C4-2B (cell line): ENCODE data around the gene SETBP1.

Source experiments
- H3K27ac ChIP-seq: fragments of 450-650 bp; 2 replicates; pipeline ENCODE4 v1.5.1; 2017
- ZFX ChIP-seq: fragments of 450-650 bp; IDR thresholded peaks from 2 replicates; pipeline ENCODE4 v1.6.1; 2017
- TF ChIP-seq, protein P1 (sequence below): fragments of 450-650 bp; conservative IDR thresholded peaks from 2 replicates; pipeline ENCODE4 v1.5.1; 2017; ENCODE audit warnings: mild to moderate bottlenecking

The SETBP1 gene

DNA sequence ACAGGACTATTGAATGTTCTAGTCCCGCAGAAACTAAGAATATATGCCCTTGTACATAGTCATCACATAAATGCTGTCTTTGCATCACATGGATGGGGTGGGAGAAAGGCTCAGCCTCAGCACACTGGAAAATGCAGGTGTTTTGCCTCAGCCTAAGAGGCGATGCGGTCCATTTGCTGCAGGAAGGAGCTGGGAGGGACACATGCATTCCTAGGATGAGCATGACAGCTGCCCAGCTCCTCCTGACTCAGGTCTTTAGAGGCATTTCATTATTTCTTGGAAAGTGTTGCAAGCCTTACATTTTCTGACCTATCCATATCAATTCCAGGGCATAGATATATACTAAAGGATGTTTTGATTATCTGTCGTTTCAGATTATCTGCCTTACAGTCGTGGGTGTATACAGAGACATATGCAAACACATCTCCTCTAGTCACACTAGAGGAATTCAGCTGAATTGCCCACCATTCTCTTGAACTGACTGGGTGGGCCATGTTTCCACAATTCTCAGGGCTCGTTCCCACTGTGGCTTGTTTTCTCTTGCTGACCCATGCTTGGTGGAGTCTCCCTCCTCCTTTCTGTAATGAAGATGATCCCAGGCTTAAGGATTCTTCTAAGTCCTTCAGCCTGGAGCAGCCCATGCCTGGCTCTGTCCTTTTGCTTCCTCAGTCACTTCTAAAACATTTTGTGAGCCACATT lies 156.9 kb downstream of the SETBP1 start:
- TF ChIP-seq ZFX, result no peak
- TF ChIP-seq, protein P1, sequence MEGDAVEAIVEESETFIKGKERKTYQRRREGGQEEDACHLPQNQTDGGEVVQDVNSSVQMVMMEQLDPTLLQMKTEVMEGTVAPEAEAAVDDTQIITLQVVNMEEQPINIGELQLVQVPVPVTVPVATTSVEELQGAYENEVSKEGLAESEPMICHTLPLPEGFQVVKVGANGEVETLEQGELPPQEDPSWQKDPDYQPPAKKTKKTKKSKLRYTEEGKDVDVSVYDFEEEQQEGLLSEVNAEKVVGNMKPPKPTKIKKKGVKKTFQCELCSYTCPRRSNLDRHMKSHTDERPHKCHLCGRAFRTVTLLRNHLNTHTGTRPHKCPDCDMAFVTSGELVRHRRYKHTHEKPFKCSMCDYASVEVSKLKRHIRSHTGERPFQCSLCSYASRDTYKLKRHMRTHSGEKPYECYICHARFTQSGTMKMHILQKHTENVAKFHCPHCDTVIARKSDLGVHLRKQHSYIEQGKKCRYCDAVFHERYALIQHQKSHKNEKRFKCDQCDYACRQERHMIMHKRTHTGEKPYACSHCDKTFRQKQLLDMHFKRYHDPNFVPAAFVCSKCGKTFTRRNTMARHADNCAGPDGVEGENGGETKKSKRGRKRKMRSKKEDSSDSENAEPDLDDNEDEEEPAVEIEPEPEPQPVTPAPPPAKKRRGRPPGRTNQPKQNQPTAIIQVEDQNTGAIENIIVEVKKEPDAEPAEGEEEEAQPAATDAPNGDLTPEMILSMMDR, result no peak
- no peak overlapping the region for H3K27ac ChIP-seq

DNA sequence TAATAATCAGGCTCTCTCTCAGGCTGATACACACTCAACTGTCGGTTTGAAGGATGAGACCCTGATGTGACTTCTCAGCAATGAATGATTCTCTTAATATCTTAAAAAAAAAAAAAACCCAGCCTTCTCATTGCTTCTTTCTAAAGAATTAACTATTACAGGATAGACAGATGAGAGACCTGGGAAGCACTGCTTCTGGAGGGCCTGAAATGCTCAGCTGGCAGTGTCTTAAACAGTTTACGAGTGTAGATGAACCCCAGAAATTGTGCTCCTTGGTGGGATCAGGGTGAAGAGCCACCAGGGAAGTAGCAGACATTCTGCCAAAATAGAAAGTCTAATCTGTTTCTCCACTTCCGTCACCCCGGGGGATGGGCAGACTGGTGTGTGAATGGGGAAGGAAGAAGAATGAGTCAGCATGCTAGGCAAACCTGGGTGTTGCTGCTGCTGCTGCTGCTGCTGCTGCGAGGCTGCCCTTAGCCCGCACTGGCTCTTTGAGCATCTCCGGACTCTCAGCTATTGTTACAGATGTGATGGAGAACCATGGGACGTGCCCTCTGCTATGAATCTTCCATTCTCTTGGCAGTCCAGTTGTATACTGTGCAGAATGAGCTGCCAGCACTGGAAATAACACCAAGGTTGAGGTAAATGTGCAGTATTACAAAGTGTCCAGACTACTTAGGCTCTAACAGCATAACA lies 158.4 kb downstream of the SETBP1 start:
- peak overlapping the region; percentile 52 for H3K27ac ChIP-seq
- TF ChIP-seq, protein P1, result no peak
- no peak for TF ChIP-seq ZFX

DNA sequence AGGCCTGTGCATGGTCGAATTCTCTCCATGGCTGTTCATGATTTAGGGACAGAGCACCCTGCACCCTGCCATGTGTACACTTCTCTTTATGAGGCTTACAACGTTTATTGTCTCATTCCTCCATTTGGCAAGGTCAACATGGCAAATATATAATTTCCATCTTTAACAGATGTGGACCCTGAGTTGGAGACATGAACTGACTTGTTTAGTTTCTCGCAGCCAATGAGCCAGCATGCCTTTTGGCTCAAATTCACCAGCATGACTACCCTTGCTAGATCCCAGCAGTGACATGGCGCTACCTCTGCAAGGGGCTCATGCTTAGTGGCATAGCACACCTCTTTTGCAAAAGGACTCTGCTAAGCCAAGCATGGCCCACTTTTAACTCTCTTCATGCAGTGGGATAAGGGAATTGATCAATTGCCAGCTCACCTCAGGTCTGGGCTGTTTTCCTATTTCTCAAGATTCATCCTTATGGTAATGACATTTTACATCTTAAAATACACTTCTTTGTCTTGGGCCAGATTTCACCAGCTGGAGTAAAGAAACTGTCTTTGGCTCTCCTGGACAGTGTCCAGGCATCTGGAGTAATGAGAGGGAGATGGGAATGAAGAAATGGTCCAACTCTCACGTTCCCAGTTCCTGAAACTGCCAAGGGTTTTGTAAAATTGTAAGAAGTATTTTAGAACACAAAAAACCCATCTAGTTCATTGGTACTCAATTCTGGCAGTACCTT lies 159.5 kb downstream of the SETBP1 start:
- peak overlapping the region; percentile 52 for H3K27ac ChIP-seq
- no peak for TF ChIP-seq ZFX
- TF ChIP-seq, protein P1, result no peak

DNA sequence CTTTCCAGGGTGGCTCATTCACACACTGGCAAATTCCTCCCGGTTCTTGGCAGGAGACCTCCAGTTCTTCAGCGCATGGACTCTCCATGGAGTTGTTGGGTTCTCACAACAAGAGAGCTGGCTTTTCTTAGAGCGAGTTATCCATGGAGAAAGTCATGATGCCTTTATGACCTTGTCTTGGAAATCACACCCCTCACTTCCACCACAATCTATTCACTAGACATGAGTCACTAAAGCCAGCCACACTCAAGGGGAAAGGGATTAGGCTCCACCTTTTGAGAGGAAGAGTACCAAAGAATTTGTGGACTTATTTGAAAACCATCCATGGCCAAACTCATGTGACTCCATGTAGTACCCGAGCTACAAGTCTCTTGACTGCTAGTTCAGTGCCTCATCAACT lies 160.5 kb downstream of the SETBP1 start:
- TF ChIP-seq, protein P1, result no peak
- TF ChIP-seq ZFX, result no peak
- no peak overlapping the region for H3K27ac ChIP-seq

DNA sequence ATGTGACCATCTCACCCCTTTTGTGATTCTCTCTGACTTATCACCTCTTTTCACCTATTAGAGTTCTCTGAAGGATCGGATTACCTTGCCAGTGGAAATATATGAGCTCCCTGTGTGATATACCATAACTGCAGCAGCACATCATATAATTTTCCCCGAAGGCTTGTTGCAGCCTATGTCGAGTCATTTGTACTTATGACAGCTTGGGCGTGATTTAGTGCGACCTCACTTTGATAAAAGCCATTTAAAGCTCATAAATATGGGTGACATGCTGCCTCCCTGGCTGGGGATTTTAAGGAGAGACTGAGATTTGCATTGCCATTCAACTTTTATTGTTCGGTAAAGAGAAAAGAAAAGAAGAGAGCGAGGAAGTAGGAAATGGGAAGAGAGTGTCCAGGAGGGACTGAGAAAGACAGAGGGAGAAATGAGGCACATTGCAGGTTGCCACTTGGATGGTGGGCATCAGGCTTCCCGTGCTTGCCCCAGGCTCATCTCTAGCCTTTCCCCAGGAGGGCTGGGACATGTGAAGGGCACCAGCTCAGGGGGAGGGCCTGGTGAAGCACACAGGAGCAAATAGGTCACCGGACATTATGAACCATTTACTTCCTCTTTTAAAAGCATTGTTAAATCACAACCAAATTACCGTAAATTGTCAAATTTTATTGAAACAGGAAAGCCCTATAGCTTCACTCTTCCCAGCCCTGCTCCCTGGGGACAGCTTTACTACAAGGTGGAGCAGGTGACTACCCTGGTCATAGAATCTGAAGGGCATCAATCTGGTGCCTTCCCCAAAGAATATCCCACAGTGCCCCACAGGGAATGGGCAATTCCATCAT lies 161.3 kb downstream of the SETBP1 start:
- TF ChIP-seq, protein P1, result no peak
- no peak for TF ChIP-seq ZFX
- no peak overlapping the region for H3K27ac ChIP-seq

DNA sequence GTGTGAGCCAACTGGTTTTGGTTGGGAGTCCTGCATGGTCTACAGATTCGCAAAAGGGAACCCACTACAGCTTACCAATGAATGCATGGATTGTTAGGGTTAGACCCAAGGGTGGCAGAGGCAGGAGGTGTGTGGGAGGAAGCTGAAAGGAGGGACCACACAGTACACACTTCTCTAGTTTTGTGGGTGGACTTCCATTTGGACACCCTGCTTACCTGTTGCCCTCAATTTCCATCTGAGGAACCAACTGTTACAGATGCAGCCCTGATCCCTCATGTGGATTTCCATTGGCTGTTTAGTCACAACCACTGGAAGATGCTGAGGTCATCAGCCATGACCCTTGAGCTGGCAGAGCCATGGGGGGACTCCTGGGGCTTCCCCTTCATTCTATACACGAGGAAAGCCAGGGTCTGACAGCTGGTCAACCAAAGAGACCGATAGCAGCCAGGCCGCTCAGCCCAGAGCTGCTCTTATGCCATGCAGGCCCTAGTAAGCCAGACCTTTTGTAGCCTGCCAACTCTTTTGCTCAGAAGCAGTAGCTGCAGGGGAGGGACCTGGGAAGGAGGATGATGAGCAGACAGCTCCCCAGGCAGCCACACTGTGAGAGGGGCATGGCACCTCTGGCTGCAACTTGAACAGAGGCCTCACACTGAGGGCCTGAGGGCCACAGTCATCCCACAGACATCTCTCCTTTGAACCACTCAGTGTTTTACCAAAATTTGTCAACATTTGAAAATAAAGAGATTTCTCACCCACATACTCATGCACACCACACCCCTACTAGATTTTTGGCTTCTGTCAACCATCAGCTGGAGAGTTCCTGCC lies 162.1 kb downstream of the SETBP1 start:
- H3K27ac ChIP-seq, result no peak overlapping the region
- no peak for TF ChIP-seq ZFX
- TF ChIP-seq, protein P1, result no peak
